Naive thymus-derived CD4-positive, alpha-beta T cell (primary cell): Measurements from ENCODE around the gene SESN1. TPM values are rescaled to one million over a fixed set of nuclear protein-coding genes. Genes with fewer than 3 reads are reported as not detected.

Source experiments
- ATAC-seq: fragments of 150-1000 bp; cut with Tn5 transposase; 2 replicates; pipeline ENCODE4 v1.10.0; 2021; ENCODE audit warnings: mild to moderate bottlenecking, moderate library complexity
- CTCF ChIA-PET: fragments of 350-600 bp; sonication (Branson Sonifier 250); formaldehyde crosslinking; loops from one replicate; lab custom pipeline; 2021; ENCODE audit warnings: antibody characterized with exemption; lab: Charles Lee
- POLR2A ChIA-PET: fragments of 350-600 bp; sonication (Branson Sonifier 250); formaldehyde crosslinking; loops from one replicate; lab custom pipeline; 2021; ENCODE audit warnings: antibody characterized with exemption, inconsistent platforms; lab: Charles Lee
- DNase-seq, 9 donors: peaks; one replicate each; pipeline versions ENCODE4 v3.0.0 to v3.0.0-alpha.2; 2020 to 2022; ENCODE audit warnings: mixed read lengths in 1 of 9
- H3K27ac ChIP-seq: one replicate; pipeline ENCODE4 v1.7.0; 2013; ENCODE audit warnings: mild to moderate bottlenecking, low read depth, low read length, moderate library complexity
- H3K27me3 ChIP-seq, 2 donors: one replicate each; pipeline ENCODE4 v1.7.0; 2013; ENCODE audit warnings: low read length in 2 of 2, mild to moderate bottlenecking in 2 of 2, moderate library complexity in 2 of 2; ENCODE audit not compliant: control insufficient read depth in 2 of 2, insufficient read depth in 2 of 2
- H3K36me3 ChIP-seq, 3 experiments: 1 replicate in 2 of 3; 2 replicates in 1 of 3; pipeline ENCODE4 v1.7.0; 2013; ENCODE audit warnings: low read length in 3 of 3, mild to moderate bottlenecking in 3 of 3, moderate library complexity in 1 of 3; ENCODE audit not compliant: insufficient read depth in 3 of 3, control insufficient read depth in 2 of 3
- H3K4me1 ChIP-seq, 2 donors: one replicate each; pipeline ENCODE4 v1.7.0; 2013; ENCODE audit warnings: low read length in 2 of 2, mild to moderate bottlenecking in 2 of 2, moderate library complexity in 1 of 2; ENCODE audit not compliant: control insufficient read depth in 2 of 2, insufficient read depth in 2 of 2
- H3K4me3 ChIP-seq: 2 replicates; pipeline ENCODE4 v1.7.0; 2013; ENCODE audit warnings: mild to moderate bottlenecking, low read length
- H3K9me3 ChIP-seq, 3 experiments: 1 replicate in 2 of 3; 2 replicates in 1 of 3; pipeline ENCODE4 v1.7.0; 2013; ENCODE audit warnings: low read length in 3 of 3; ENCODE audit not compliant: control insufficient read depth in 2 of 3
- H3K27ac Mint-ChIP-seq, 9 donors: one replicate each; pipeline ENCODE4 v1.8.0; 2020 to 2022; ENCODE audit warnings: mixed read lengths in 9 of 9, mild to moderate bottlenecking in 8 of 9, moderate library complexity in 5 of 9, inconsistent platforms in 2 of 9
- H3K27me3 Mint-ChIP-seq, 5 donors: one replicate each; pipeline ENCODE4 v1.8.0; 2021 to 2022; ENCODE audit warnings: mixed read lengths in 5 of 5, mild to moderate bottlenecking in 1 of 5
- H3K36me3 Mint-ChIP-seq, 5 donors: one replicate each; pipeline ENCODE4 v1.8.0; 2020 to 2022; ENCODE audit warnings: mixed read lengths in 5 of 5, mild to moderate bottlenecking in 3 of 5, inconsistent platforms in 1 of 5
- H3K4me1 Mint-ChIP-seq, 7 donors: one replicate each; pipeline ENCODE4 v1.8.0; 2020 to 2022; ENCODE audit warnings: mixed read lengths in 7 of 7, mild to moderate bottlenecking in 3 of 7, inconsistent platforms in 1 of 7
- H3K4me3 Mint-ChIP-seq, 10 donors: one replicate each; pipeline ENCODE4 v1.8.0; 2020 to 2022; ENCODE audit warnings: mild to moderate bottlenecking in 10 of 10, mixed read lengths in 10 of 10, moderate library complexity in 6 of 10, inconsistent platforms in 2 of 10
- H3K9me3 Mint-ChIP-seq, 11 donors: one replicate each; pipeline ENCODE4 v1.8.0; 2020 to 2022; ENCODE audit warnings: mixed read lengths in 11 of 11, mild to moderate bottlenecking in 4 of 11, inconsistent platforms in 1 of 11, moderate library complexity in 1 of 11
- intact Hi-C, 2 donors: fragments of 100-400 bp; cut with micrococcal nuclease; formaldehyde crosslinking; loops; one replicate each; pipeline ENCODE4 v1.15.1; 2023
- polyA plus RNA-seq, 2 donors: library from polyadenylated mRNA; unstranded; fragments of 300-500 nt; fragmentation: Illumina TruSeq; gene quantifications; one replicate each; pipeline ENCODE4 v1.2.3, GENCODE V29; 2021
- total RNA-seq, 6 experiments: library from RNA in 5 of 6; stranded (reverse) in 5 of 6; gene quantifications; 1 replicate in 5 of 6; 2 replicates in 1 of 6; pipeline ENCODE4 v1.2.3 and lab custom pipeline; 2021 to 2026

SESN1 gene
- total and polyA plus RNA-seq, 7 experiments from 2014 or later = 16.5 to 61.8 (median 37.2) TPM

GRCh38 chr6:109028439-109028838 is 66.2 kb downstream of the SESN1 start:
- DNase-seq (no peak), ATAC-seq (no peak)
- Mint-ChIP-seq H3K4me1 (peaks cover 4 to 68% (median 25%) of the 10 kb centered on the region in 7 donors), H3K4me3 (no peak overlapping the region), H3K27ac (no peak overlapping the region), H3K36me3 (peaks cover 0 to 4% (median 0%) of the 10 kb centered on the region in 5 donors), H3K9me3 (peaks cover 0 to 3% (median 0%) of the 10 kb centered on the region in 11 donors), H3K27me3 (peaks cover 0 to 25% (median 0%) of the 10 kb centered on the region in 5 donors)
- Histone ChIP-seq H3K36me3 (no peaks in the 10 kb centered on the region), H3K27me3 (no peaks in the 10 kb centered on the region), H3K4me1 (peaks cover 6 to 18% of the 10 kb centered on the region in 2 donors), H3K4me3 (no peak overlapping the region), H3K27ac (no peak overlapping the region), H3K9me3 (no peaks in the 10 kb centered on the region)
- intact Hi-C loops = no loop called here
- ChIA-PET POLR2A (interaction anchor here (0.6 to 3.9 kb wide), 3 partner anchors 13 to 505 kb away, joined by 3 to 13 read pairs (median 5); no protein-coding TSS in a partner anchor), CTCF (no interaction called here)

GRCh38 chr6:109027964-109028363 is 66.7 kb downstream of the SESN1 start:
- Histone ChIP-seq H3K27ac (no peak overlapping the region), H3K36me3 (no peaks in the 10 kb centered on the region), H3K27me3 (no peaks in the 10 kb centered on the region), H3K9me3 (no peaks in the 10 kb centered on the region), H3K4me3 (no peak overlapping the region), H3K4me1 (peaks cover 6 to 22% of the 10 kb centered on the region in 2 donors)
- ATAC-seq = no peak
- POLR2A ChIA-PET = interaction anchor here (0.6 to 3.9 kb wide), 3 partner anchors 13 to 505 kb away, joined by 3 to 13 read pairs (median 5); no protein-coding TSS in a partner anchor
- Mint-ChIP-seq H3K36me3 (peaks cover 0 to 4% (median 0%) of the 10 kb centered on the region in 5 donors), H3K27ac (no peak overlapping the region), H3K4me3 (peak overlapping the region in 1 of 10 donors; percentile 6), H3K4me1 (peaks cover 4 to 69% (median 30%) of the 10 kb centered on the region in 7 donors), H3K27me3 (peaks cover 0 to 22% (median 0%) of the 10 kb centered on the region in 5 donors), H3K9me3 (peaks cover 0 to 3% (median 0%) of the 10 kb centered on the region in 11 donors)
- intact Hi-C loops = no loop called here
- DNase-seq = no peak
- CTCF ChIA-PET = no interaction called here

- peak overlapping the region; percentile 29 for H3K27ac ChIP-seq
- Mint-ChIP-seq H3K4me3 (peak overlapping the region in 7 of 10 donors; percentile 5 to 70 (median 41)), H3K36me3 (peaks cover 0 to 4% (median 0%) of the 10 kb centered on the region in 5 donors), H3K27me3 (peaks cover 0 to 16% (median 0%) of the 10 kb centered on the region in 5 donors), H3K4me1 (peaks cover 4 to 70% (median 39%) of the 10 kb centered on the region in 7 donors), H3K27ac (peak overlapping the region in 8 of 9 donors; percentile 4 to 88 (median 60)), H3K9me3 (peaks cover 0 to 3% (median 0%) of the 10 kb centered on the region in 11 donors)
- ChIA-PET CTCF (no interaction called here), POLR2A (no interaction called here)
- no peaks in the 10 kb centered on the region for H3K9me3 ChIP-seq
- no peaks in the 10 kb centered on the region for H3K36me3 ChIP-seq
- ATAC-seq (no peak), DNase-seq (no peak)
- peaks cover 6 to 30% of the 10 kb centered on the region in 2 donors for H3K4me1 ChIP-seq
- no peak overlapping the region for H3K4me3 ChIP-seq
- no peaks in the 10 kb centered on the region for H3K27me3 ChIP-seq
- intact Hi-C loops = no loop called here
Measured at GRCh38 chr6:109025639-109026038, 69.0 kb downstream of the SESN1 start.

- Histone ChIP-seq H3K4me1 (peaks cover 9 to 38% of the 10 kb centered on the region in 2 donors), H3K27ac (no peak overlapping the region), H3K27me3 (no peaks in the 10 kb centered on the region), H3K9me3 (no peaks in the 10 kb centered on the region), H3K4me3 (no peak overlapping the region), H3K36me3 (no peaks in the 10 kb centered on the region)
- CTCF ChIA-PET = no interaction called here
- intact Hi-C loops = no loop called here
- DNase-seq (no peak), ATAC-seq (no peak)
- peaks cover 0 to 11% (median 0%) of the 10 kb centered on the region in 5 donors for H3K27me3 Mint-ChIP-seq
- H3K27ac Mint-ChIP-seq = peak overlapping the region in 3 of 9 donors; percentile 65 to 73 (median 72)
- H3K36me3 Mint-ChIP-seq = peaks cover 0 to 4% (median 0%) of the 10 kb centered on the region in 5 donors
- H3K9me3 Mint-ChIP-seq = peaks cover 0 to 3% (median 0%) of the 10 kb centered on the region in 11 donors
- peaks cover 4 to 72% (median 47%) of the 10 kb centered on the region in 7 donors for H3K4me1 Mint-ChIP-seq
- H3K4me3 Mint-ChIP-seq = peak overlapping the region in 1 of 10 donors; percentile 24
- POLR2A ChIA-PET = no interaction called here
Measured at GRCh38 chr6:109024784-109025183, 69.9 kb downstream of the SESN1 start.

- peaks cover 13 to 43% of the 10 kb centered on the region in 2 donors for H3K4me1 ChIP-seq
- H3K36me3 Mint-ChIP-seq = peaks cover 0 to 4% (median 0%) of the 10 kb centered on the region in 5 donors
- H3K36me3 ChIP-seq = no peaks in the 10 kb centered on the region
- peak overlapping the region in 2 of 9 donors; percentile 72 to 73 for H3K27ac Mint-ChIP-seq
- H3K4me3 Mint-ChIP-seq = peak overlapping the region in 1 of 10 donors; percentile 24
- no peak overlapping the region for H3K4me3 ChIP-seq
- intact Hi-C loops = no loop called here
- CTCF ChIA-PET = no interaction called here
- no peak for DNase-seq
- no peak overlapping the region for H3K27ac ChIP-seq
- H3K9me3 Mint-ChIP-seq = peaks cover 0 to 3% (median 0%) of the 10 kb centered on the region in 11 donors
- H3K27me3 Mint-ChIP-seq = peaks cover 0 to 8% (median 0%) of the 10 kb centered on the region in 5 donors
- H3K9me3 ChIP-seq = no peaks in the 10 kb centered on the region
- POLR2A ChIA-PET = no interaction called here
- ATAC-seq = no peak
- H3K4me1 Mint-ChIP-seq = peaks cover 4 to 72% (median 48%) of the 10 kb centered on the region in 7 donors
- H3K27me3 ChIP-seq = no peaks in the 10 kb centered on the region
Measured at GRCh38 chr6:109024368-109024767, 70.3 kb downstream of the SESN1 start.

GRCh38 chr6:109023356-109023925 is 71.2 kb downstream of the SESN1 start:
- ChIA-PET POLR2A (no interaction called here), CTCF (no interaction called here)
- Mint-ChIP-seq H3K27ac (peak overlapping the region in 2 of 9 donors; percentile 2 to 9), H3K4me3 (no peak overlapping the region), H3K27me3 (peaks cover 0 to 4% (median 0%) of the 10 kb centered on the region in 5 donors), H3K4me1 (peaks cover 4 to 69% (median 52%) of the 10 kb centered on the region in 7 donors), H3K36me3 (peaks cover 0 to 4% (median 0%) of the 10 kb centered on the region in 5 donors), H3K9me3 (peaks cover 0 to under 1% (median 0%) of the 10 kb centered on the region in 11 donors)
- DNase-seq (no peak), ATAC-seq (no peak)
- intact Hi-C loops = loop anchor here in 1 of 2 donors (2.0 kb wide), 1 partner anchor 15 kb away; no protein-coding TSS in a partner anchor
- H3K4me3 ChIP-seq = no peak overlapping the region
- H3K4me1 ChIP-seq = peaks cover 16 to 47% of the 10 kb centered on the region in 2 donors
- no peak overlapping the region for H3K27ac ChIP-seq
- no peaks in the 10 kb centered on the region for H3K27me3 ChIP-seq
- H3K9me3 ChIP-seq = no peaks in the 10 kb centered on the region
- H3K36me3 ChIP-seq = no peaks in the 10 kb centered on the region
